Gastroesophageal sphincter (tissue), 3 donors: ENCODE measurements around the gene OAS3.

Experiments
- EP300 ChIP-seq: sonication (generic); formaldehyde crosslinking; IDR thresholded peaks from one replicate; pipeline ENCODE4 v1.6.1; 2017; ENCODE audit warnings: antibody characterized with exemption, mild to moderate bottlenecking
- POLR2A ChIP-seq, 2 donors: fragments of 450-650 bp; IDR thresholded peaks; one replicate each; pipeline ENCODE4 v1.6.1; 2017; ENCODE audit warnings: antibody characterized with exemption in 2 of 2, mild to moderate bottlenecking in 2 of 2, moderate library complexity in 1 of 2
- TF ChIP-seq, protein P1 (sequence below), 4 experiments: fragments of 200-600 bp in 2 of 4; fragments of 450-650 bp in 2 of 4; sonication (generic) in 1 of 4; IDR thresholded peaks; one replicate each; pipeline ENCODE4 v1.5.1; 2017 to 2019; ENCODE audit warnings: antibody characterized with exemption in 4 of 4, mild to moderate bottlenecking in 2 of 4, moderate library complexity in 2 of 4

DNA sequence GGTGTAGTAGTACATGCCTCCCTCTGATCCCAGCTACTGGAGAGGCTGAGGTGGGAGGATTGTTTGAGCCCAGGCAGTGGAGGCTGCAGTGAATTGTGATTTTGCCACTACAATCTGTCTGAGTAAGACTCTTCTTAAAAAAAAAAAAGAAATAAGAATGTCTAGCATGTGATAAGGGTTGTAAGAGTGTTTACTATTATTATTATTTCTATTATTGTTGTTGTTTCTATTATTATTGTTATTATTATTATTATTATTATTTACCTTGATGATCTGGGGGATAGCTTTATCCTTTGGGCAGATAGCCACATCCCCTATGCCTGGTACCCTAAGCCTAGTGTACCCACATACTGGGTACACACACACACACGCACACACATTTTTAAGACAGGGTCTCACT lies 4.3 kb downstream of the OAS3 start:
- TF ChIP-seq, protein P1, sequence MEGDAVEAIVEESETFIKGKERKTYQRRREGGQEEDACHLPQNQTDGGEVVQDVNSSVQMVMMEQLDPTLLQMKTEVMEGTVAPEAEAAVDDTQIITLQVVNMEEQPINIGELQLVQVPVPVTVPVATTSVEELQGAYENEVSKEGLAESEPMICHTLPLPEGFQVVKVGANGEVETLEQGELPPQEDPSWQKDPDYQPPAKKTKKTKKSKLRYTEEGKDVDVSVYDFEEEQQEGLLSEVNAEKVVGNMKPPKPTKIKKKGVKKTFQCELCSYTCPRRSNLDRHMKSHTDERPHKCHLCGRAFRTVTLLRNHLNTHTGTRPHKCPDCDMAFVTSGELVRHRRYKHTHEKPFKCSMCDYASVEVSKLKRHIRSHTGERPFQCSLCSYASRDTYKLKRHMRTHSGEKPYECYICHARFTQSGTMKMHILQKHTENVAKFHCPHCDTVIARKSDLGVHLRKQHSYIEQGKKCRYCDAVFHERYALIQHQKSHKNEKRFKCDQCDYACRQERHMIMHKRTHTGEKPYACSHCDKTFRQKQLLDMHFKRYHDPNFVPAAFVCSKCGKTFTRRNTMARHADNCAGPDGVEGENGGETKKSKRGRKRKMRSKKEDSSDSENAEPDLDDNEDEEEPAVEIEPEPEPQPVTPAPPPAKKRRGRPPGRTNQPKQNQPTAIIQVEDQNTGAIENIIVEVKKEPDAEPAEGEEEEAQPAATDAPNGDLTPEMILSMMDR (IDR thresholded peaks at IDR 0.05): no peak
- TF ChIP-seq POLR2A (IDR thresholded peaks at IDR 0.05) (no peak), EP300 (no peak)
